ENCODE results near the gene CD160. TPM values are rescaled to one million over a fixed set of nuclear protein-coding genes. Genes with fewer than 3 reads are reported as not detected.
A peak's percentile ranks its signal among the peaks of the same experiment; 100 is the strongest.
"Not testable (repeated sequence)": the region's sequence is repeated elsewhere in the genome, so short reads cannot be mapped to it uniquely, and the experiment has no call there.

Gene CD160
- total RNA-seq, 1 experiment from 2014 or later = not detected

DNA sequence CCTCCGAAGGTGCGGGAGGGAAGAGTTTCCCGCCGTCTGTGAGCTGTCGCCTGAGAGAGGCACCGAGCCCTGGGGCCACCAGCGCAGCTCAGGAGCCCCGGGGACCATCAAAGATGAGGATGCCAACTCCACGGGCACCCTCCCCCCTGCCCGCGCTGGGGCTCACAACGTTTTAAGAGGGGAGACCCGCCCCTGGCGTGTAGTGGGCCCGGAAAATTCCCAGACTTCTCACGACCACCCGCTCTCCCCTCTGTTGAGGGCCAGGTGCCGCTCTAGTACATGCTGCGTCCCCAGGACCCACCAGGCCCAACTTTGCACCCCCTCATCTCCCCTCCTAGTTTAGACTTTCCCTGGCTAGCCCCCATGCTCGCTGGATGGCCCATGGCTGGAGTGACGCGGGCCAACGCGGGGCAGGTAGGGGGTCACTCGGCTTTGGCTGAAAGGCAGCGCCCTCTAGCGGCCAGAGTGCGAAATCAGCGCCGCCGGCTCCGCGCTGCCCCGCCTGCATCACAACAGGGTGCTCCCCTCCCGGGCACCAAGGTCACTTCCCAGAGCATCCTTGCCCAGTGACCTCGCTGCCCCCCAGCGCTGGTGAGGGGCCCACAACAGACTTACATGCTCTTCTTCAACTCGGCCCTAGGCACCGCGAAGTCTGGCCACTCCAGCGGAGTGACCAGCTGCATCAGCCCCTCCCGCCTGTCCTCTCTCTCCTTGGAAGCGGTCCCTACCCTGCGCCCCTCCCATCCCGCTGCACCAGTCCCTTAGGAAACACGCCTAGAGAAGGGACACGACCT lies 1.8 kb downstream of the CD160 start:
- Histone ChIP-seq H3K79me2 (ENCODE audit: low read depth) (no peaks in the 10 kb centered on the region), H3K9me2 (ENCODE audit: insufficient read depth) (no peaks in the 10 kb centered on the region), H3K27ac (no peak overlapping the region), H3K4me1 (replicated peaks; ENCODE audit: insufficient read depth) (peaks cover 6% of the 10 kb centered on the region), H3K27me3 (ENCODE audit: insufficient read depth, low read depth) (no peaks in the 10 kb centered on the region), H4K20me1 (ENCODE audit: insufficient read depth) (no peaks in the 10 kb centered on the region), H3K9me3 (ENCODE audit: insufficient read depth, low read depth) (no peaks in the 10 kb centered on the region), H2AFZ (no peak overlapping the region), H3K36me3 (ENCODE audit: low read depth) (no peaks in the 10 kb centered on the region), H3K4me2 (peak overlapping the region; percentile 73), H3F3A (ENCODE audit: insufficient read depth, low read depth) (no peaks in the 10 kb centered on the region), H3K4me3 (peak overlapping the region; percentile 25; the same call in 1 of the 2 replicates)
- no peak for TF ChIP-seq EZH2 (IDR thresholded peaks at IDR 0.05; ENCODE audit: low read depth)
- TF ChIP-seq, protein P1, sequence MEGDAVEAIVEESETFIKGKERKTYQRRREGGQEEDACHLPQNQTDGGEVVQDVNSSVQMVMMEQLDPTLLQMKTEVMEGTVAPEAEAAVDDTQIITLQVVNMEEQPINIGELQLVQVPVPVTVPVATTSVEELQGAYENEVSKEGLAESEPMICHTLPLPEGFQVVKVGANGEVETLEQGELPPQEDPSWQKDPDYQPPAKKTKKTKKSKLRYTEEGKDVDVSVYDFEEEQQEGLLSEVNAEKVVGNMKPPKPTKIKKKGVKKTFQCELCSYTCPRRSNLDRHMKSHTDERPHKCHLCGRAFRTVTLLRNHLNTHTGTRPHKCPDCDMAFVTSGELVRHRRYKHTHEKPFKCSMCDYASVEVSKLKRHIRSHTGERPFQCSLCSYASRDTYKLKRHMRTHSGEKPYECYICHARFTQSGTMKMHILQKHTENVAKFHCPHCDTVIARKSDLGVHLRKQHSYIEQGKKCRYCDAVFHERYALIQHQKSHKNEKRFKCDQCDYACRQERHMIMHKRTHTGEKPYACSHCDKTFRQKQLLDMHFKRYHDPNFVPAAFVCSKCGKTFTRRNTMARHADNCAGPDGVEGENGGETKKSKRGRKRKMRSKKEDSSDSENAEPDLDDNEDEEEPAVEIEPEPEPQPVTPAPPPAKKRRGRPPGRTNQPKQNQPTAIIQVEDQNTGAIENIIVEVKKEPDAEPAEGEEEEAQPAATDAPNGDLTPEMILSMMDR (conservative IDR thresholded peaks at IDR 0.05) = peak; percentile 92
- CTCF ChIA-PET = interaction anchor here (0.6 to 0.9 kb wide), 4 partner anchors 16 to 300 kb away, joined by 3 to 6 read pairs (median 4); partner anchors contain the start of gene HJV
- intact Hi-C loops (cut with micrococcal nuclease; ENCODE audit: unreplicated experiment) = loop anchor here (5.0 kb wide), 2 partner anchors 61 to 101 kb away; partner anchors contain the start of genes POLR3C and RNF115
- DNase-seq = peak in 1 of 2 experiments; percentile 76
- POLR2A ChIA-PET (ENCODE audit: unreplicated experiment) = interaction anchor here (0.6 to 0.9 kb wide), 3 partner anchors 10 to 440 kb away, joined by 4 to 14 read pairs (median 6); no protein-coding TSS in a partner anchor
- BruUV-seq (replicated peaks) = no TSS peak

DNA sequence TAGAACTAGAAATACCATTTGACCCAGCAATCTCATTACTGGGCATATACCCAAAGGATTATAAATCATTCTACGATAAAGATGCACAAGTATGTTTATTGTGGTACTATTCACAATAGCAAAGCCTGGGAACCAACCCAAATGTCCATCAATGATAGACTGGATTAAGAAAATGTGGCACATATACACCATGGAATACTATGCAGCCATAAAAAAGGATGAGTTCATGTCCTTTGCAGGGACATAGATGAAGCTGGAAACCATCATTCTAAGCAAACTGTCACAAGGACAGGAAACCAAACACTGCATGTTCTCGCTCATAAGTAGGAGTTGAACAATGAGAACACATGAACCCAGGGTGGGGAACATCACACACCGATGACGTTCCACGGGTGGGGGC lies 6.9 kb downstream of the CD160 start:
- H3K79me2 ChIP-seq (ENCODE audit: low read depth); H3F3A ChIP-seq (ENCODE audit: insufficient read depth, low read depth); DNase-seq; H4K20me1 ChIP-seq (ENCODE audit: insufficient read depth); H3K27me3 ChIP-seq (ENCODE audit: insufficient read depth, low read depth); POLR2A ChIA-PET (ENCODE audit: unreplicated experiment); H2AFZ ChIP-seq; H3K9me2 ChIP-seq (ENCODE audit: insufficient read depth); H3K36me3 ChIP-seq (ENCODE audit: low read depth); H3K27ac ChIP-seq; H3K4me3 ChIP-seq; CTCF ChIA-PET; intact Hi-C loops (cut with micrococcal nuclease; ENCODE audit: unreplicated experiment); H3K9me3 ChIP-seq (ENCODE audit: insufficient read depth, low read depth); H3K4me1 ChIP-seq (replicated peaks; ENCODE audit: insufficient read depth); H3K4me2 ChIP-seq; BruUV-seq (replicated peaks): not testable (repeated sequence)

DNA sequence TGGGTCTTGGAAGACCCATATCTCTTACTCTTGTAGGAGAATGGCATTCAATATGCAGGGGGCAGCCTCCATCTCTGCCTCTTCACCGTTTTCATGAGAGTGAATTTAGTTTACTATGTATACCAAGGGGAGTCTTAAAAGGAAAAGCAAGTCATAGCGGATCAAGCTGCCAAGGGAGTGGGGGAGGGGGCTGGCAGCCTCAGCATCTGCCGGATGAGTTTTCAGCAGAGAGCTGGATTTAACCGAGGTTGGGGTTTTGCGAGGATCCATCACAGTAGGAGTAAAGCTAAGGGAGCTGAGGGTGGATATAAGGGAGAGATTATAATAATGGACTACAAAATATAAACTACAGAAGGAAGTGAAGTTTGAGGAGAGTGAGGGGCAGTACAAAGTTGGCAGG lies 9.9 kb downstream of the CD160 start:
- H2AFZ ChIP-seq = no peak overlapping the region
- no peaks in the 10 kb centered on the region; the same call in 1 of the 2 replicates for H3F3A ChIP-seq (ENCODE audit: insufficient read depth, low read depth)
- DNase-seq = no peak
- no peak overlapping the region for H3K27ac ChIP-seq
- TF ChIP-seq EZH2 (IDR thresholded peaks at IDR 0.05; ENCODE audit: low read depth) = no peak
- TF ChIP-seq, protein P1 (conservative IDR thresholded peaks at IDR 0.05) = no peak
- H3K36me3 ChIP-seq (ENCODE audit: low read depth) = no peaks in the 10 kb centered on the region
- H3K4me2 ChIP-seq = no peak overlapping the region
- H3K9me3 ChIP-seq (ENCODE audit: insufficient read depth, low read depth) = no peaks in the 10 kb centered on the region
- ChIA-PET POLR2A (ENCODE audit: unreplicated experiment) (no interaction called here), CTCF (no interaction called here)
- H3K4me1 ChIP-seq (replicated peaks; ENCODE audit: insufficient read depth) = no peaks in the 10 kb centered on the region
- H3K27me3 ChIP-seq (ENCODE audit: insufficient read depth, low read depth) = no peaks in the 10 kb centered on the region
- no peaks in the 10 kb centered on the region for H4K20me1 ChIP-seq (ENCODE audit: insufficient read depth)
- intact Hi-C loops (cut with micrococcal nuclease; ENCODE audit: unreplicated experiment) = no loop called here
- BruUV-seq (replicated peaks) = no TSS peak
- peaks cover 4% of the 10 kb centered on the region; the same call in 1 of the 2 replicates for H3K9me2 ChIP-seq (ENCODE audit: insufficient read depth)
- H3K79me2 ChIP-seq (ENCODE audit: low read depth) = no peaks in the 10 kb centered on the region
- no peak overlapping the region for H3K4me3 ChIP-seq
